Mucosa of stomach (tissue), 1 donor: ENCODE results near the gene CCT5.

ENCODE experiments used
- H3K27me3 ChIP-seq: one replicate; pipeline ENCODE4 v1.7.0; 2013; ENCODE audit warnings: mild to moderate bottlenecking, low read length; ENCODE audit not compliant: control insufficient read depth, insufficient read depth
- H3K36me3 ChIP-seq: one replicate; pipeline ENCODE4 v1.7.0; 2013; ENCODE audit warnings: low read length; ENCODE audit not compliant: control insufficient read depth, insufficient read depth
- H3K4me1 ChIP-seq: one replicate; pipeline ENCODE4 v1.7.0; 2013; ENCODE audit warnings: mild to moderate bottlenecking, low read length; ENCODE audit not compliant: control insufficient read depth, insufficient read depth
- H3K4me3 ChIP-seq: one replicate; pipeline ENCODE4 v1.7.0; 2013; ENCODE audit warnings: low read length
- H3K9ac ChIP-seq: one replicate; pipeline ENCODE4 v1.7.0; 2013; ENCODE audit warnings: mild to moderate bottlenecking, low read length, moderate library complexity
- H3K9me3 ChIP-seq: one replicate; pipeline ENCODE4 v1.7.0; 2013; ENCODE audit warnings: mild to moderate bottlenecking, low read length, moderate library complexity; ENCODE audit not compliant: control insufficient read depth
- donor health status: Pancreatic carcinoma.

The CCT5 gene

GRCh38 chr5:10297646-10298204, 47.6 kb downstream of the CCT5 start:
- Histone ChIP-seq H3K9me3 (no peaks in the 10 kb centered on the region), H3K27me3 (no peaks in the 10 kb centered on the region), H3K9ac (no peak overlapping the region), H3K4me1 (peaks cover 34% of the 10 kb centered on the region), H3K36me3 (no peaks in the 10 kb centered on the region), H3K4me3 (no peak overlapping the region)

DNA sequence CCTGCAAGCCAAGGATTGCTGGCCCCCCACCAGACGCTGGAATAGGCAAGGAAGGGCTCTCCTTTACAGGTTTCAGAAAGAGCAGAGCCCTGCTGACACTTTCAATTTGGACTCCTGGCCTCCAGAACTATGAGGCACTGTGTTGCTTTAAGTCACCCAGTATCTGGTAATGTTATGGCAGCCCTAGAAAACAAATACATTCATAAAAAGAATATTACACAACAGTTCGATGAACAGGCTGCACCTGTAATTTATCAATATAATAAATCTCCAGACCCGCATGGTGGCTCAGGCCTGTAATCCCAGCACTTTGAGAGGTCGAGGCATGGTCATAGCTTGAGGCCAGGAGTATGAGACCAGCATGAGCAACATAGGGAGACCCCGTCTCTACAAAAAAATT, 50.2 kb downstream of the CCT5 start:
- no peak overlapping the region for H3K4me3 ChIP-seq
- H3K4me1 ChIP-seq = peaks cover 57% of the 10 kb centered on the region
- H3K36me3 ChIP-seq = no peaks in the 10 kb centered on the region
- H3K9ac ChIP-seq = no peak overlapping the region
- H3K9me3 ChIP-seq = no peaks in the 10 kb centered on the region
- H3K27me3 ChIP-seq = no peaks in the 10 kb centered on the region

- Histone ChIP-seq H3K9me3 (no peaks in the 10 kb centered on the region), H3K27me3 (no peaks in the 10 kb centered on the region), H3K36me3 (no peaks in the 10 kb centered on the region), H3K4me3 (peak overlapping the region; percentile 1), H3K4me1 (peaks cover 56% of the 10 kb centered on the region), H3K9ac (peak overlapping the region; percentile 42)
Observed at GRCh38 chr5:10301266-10301665, 51.2 kb downstream of the CCT5 start.

DNA sequence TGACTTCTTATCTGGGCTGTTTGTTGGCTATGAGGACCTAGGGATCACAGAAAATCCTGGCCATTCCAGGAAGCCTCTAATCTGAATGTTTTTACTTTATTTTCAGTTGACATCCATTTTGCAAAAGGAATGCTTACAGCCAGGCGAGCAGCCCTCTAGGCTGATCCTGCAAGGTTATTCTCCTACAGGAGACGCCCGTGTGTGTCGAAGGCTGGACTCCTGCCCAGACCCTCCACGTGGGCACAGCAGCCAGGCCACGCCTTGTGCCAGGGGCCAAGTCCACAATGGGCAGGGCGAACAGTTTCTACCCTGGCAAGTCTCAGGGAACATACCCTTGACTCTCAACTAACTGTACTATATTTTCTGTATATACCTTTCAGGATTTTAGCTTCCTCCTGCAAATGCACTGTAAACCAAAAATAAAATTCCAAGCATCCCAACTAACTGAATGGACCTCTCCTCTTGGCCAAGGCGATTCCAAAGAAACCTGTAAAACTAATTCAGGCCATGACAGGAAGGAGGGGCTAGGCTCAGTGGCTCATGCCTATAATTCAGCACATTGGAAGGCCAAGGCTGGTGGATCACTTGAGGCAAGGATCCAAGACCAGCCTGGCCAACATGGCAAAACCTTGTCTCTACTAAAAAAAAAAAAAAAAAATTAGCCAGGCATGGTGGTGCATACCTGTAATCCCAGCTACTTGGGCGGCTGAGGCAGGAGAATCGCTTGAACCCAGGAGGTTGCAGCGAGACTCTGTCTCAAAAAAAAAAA, 51.9 kb downstream of the CCT5 start:
- no peaks in the 10 kb centered on the region for H3K9me3 ChIP-seq
- peaks cover 53% of the 10 kb centered on the region for H3K4me1 ChIP-seq
- H3K4me3 ChIP-seq = peak overlapping the region; percentile 1
- peak overlapping the region; percentile 42 for H3K9ac ChIP-seq
- H3K27me3 ChIP-seq = no peaks in the 10 kb centered on the region
- H3K36me3 ChIP-seq = no peaks in the 10 kb centered on the region

- H3K9ac ChIP-seq = peak overlapping the region; percentile 42
- H3K4me1 ChIP-seq = peaks cover 53% of the 10 kb centered on the region
- peak overlapping the region; percentile 12 for H3K4me3 ChIP-seq
Observed at GRCh38 chr5:10303201-10303600, 53.1 kb downstream of the CCT5 start.

DNA sequence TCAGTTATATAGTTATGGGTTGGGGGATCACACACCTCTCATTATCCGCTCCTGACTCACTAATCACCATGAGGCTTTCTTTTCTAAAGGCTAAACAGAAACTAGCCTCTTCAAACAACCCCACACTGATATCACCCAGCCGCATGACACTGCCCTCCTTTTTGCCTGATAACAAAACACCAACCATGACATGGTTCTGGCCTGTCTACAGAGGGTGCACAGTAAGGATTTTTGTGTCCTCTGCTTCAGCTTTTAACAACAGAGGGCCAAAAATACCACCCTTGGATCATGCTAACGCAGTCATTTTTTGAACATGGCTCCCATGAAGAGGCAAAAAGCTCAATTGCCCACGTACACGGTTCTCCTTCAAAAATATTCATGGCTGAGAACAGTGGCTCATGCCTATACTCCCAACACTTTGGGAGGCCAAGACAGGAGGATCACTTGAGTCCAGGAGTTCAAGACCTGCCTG, 53.7 kb downstream of the CCT5 start:
- peak overlapping the region; percentile 42 for H3K9ac ChIP-seq
- peaks cover 53% of the 10 kb centered on the region for H3K4me1 ChIP-seq
- H3K4me3 ChIP-seq = no peak overlapping the region
- H3K27me3 ChIP-seq = no peaks in the 10 kb centered on the region
- no peaks in the 10 kb centered on the region for H3K9me3 ChIP-seq
- no peaks in the 10 kb centered on the region for H3K36me3 ChIP-seq

More at GRCh38 chr5:10303201-10303600, 53.1 kb downstream of the CCT5 start:
- H3K27me3 ChIP-seq = no peaks in the 10 kb centered on the region
- H3K9me3 ChIP-seq = no peaks in the 10 kb centered on the region
- H3K36me3 ChIP-seq = no peaks in the 10 kb centered on the region

- Histone ChIP-seq H3K4me1 (peaks cover 51% of the 10 kb centered on the region), H3K4me3 (no peak overlapping the region), H3K9ac (no peak overlapping the region), H3K9me3 (no peaks in the 10 kb centered on the region), H3K27me3 (no peaks in the 10 kb centered on the region), H3K36me3 (no peaks in the 10 kb centered on the region)
Observed at GRCh38 chr5:10304932-10305331, 54.9 kb downstream of the CCT5 start.

- Histone ChIP-seq H3K4me1 (peaks cover 49% of the 10 kb centered on the region), H3K4me3 (peak overlapping the region; percentile 49), H3K27me3 (no peaks in the 10 kb centered on the region)
Observed at GRCh38 chr5:10306114-10306513, 56.0 kb downstream of the CCT5 start.

GRCh38 chr5:10306806-10307205, 56.7 kb downstream of the CCT5 start:
- Histone ChIP-seq H3K4me1 (peaks cover 52% of the 10 kb centered on the region), H3K9ac (peak overlapping the region; percentile 71), H3K27me3 (no peaks in the 10 kb centered on the region), H3K4me3 (peak overlapping the region; percentile 45), H3K9me3 (no peaks in the 10 kb centered on the region), H3K36me3 (no peaks in the 10 kb centered on the region)

More at GRCh38 chr5:10306114-10306513, 56.0 kb downstream of the CCT5 start:
- H3K9me3 ChIP-seq = no peaks in the 10 kb centered on the region
- no peaks in the 10 kb centered on the region for H3K36me3 ChIP-seq
- H3K9ac ChIP-seq = peak overlapping the region; percentile 71

GRCh38 chr5:10307206-10308148, 57.4 kb downstream of the CCT5 start, which contains the start of gene CMBL:
TSS of gene CMBL (minus strand) at chr5:10307902. CDS start at chr5:10290762, 17,140 bp downstream.
- Histone ChIP-seq H3K4me1 (peaks cover 48% of the 10 kb centered on the region), H3K4me3 (peak within 1 kb of the TSS; percentile 45), H3K36me3 (no peaks in the 10 kb centered on the region), H3K9ac (peak within 1 kb of the TSS; percentile 71), H3K9me3 (no peaks in the 10 kb centered on the region), H3K27me3 (no peaks in the 10 kb centered on the region)

GRCh38 chr5:10308844-10309243, 58.8 kb downstream of the CCT5 start:
- H3K9me3 ChIP-seq = no peaks in the 10 kb centered on the region

More at GRCh38 chr5:10308844-10309243, 58.8 kb downstream of the CCT5 start:
- H3K4me3 ChIP-seq = no peak overlapping the region
- H3K36me3 ChIP-seq = no peaks in the 10 kb centered on the region
- H3K27me3 ChIP-seq = no peaks in the 10 kb centered on the region
- H3K9ac ChIP-seq = no peak overlapping the region
- peaks cover 34% of the 10 kb centered on the region for H3K4me1 ChIP-seq
